SK-N-MC (cell line): ENCODE data around the gene FBXW11.

Source experiments
- EZH2 ChIP-seq: fragments of 200-600 bp; sonication (generic); IDR thresholded peaks from one replicate; pipeline ENCODE4 v1.6.1; 2017; ENCODE audit warnings: antibody characterized with exemption
- FOXP2 ChIP-seq: optimal IDR thresholded peaks from 2 replicates; pipeline ENCODE3; 2011; ENCODE audit warnings: mild to moderate bottlenecking, moderate library complexity; ENCODE audit not compliant: insufficient read depth; ENCODE audit errors: extremely low read length, control extremely low read depth
- POLR2AphosphoS5 ChIP-seq: IDR thresholded peaks from 2 replicates; pipeline ENCODE4 v1.6.1; 2012; ENCODE audit warnings: mild to moderate bottlenecking, low read depth, low read length, borderline replicate concordance

GRCh38 chr5:171961117-171961516 is 45.3 kb downstream of the FBXW11 start:
- TF ChIP-seq POLR2AphosphoS5 (no peak), EZH2 (no peak), FOXP2 (no peak)
